HG03060 (cell line): ENCODE results near the gene LRBA.

Experiments used
- ATAC-seq: cut with Tn5 transposase; IDR thresholded peaks from one replicate; pipeline ENCODE4 v1.9.1; 2021; ENCODE audit warnings: low read depth, moderate number of reproducible peaks; ENCODE audit not compliant: unreplicated experiment

Gene LRBA

DNA sequence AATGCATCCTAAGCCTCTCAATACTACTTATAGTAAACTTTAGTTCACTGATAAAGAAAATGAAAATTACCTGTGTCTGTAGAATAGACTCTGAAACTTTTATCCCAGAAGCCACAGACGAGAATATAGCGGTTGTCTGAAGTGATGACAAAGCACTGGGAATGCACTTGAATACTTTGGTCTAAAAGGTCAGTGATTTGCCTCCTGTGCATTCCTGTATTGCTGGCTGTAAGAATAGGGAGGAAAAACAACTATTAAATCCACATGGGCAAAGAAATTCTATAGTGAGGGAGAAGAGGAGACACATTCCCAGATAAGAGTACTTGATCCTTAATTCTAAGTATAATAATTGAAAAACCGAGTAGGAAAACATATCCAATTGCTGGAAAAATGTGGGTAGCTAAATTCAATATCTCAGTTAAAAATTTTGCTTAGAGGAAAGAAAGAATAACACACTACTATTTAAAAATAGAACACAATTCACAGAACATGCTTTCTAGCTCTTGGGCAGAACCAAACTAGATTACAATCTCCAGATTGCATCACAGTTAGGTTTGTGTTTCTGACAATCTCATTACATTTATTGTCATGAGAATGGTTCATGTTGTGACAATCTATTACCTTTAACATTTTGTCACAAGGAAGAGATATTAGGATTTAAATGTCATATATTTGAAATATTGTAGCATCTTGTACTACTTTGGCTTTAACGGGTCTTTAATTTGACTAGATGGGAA, 704.8 kb downstream of the LRBA start:
- ATAC-seq = no peak

- no peak for ATAC-seq
Measured at GRCh38 chr4:150308824-150309472, 706.1 kb downstream of the LRBA start.

- no peak for ATAC-seq
Measured at GRCh38 chr4:150306719-150307118, 708.4 kb downstream of the LRBA start.

GRCh38 chr4:150305995-150306394, 709.1 kb downstream of the LRBA start:
- no peak for ATAC-seq

DNA sequence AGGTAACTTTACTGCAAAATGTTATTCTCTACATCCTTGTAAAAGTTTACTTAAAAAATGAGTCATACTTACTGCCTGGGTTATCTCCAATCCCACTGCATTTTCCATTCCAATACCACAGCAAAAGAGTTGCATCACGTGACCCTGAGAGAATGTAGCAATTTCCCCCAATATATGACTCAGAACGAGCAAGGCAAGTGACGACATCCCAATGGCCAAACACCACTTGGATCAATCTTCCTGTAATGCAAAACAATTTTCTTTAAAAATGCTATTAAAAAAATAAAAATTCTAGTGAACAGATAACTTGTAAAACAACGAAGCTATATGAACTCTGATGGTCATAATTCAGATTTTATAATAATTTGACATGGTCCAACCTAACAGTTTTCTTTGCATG, 712.5 kb downstream of the LRBA start:
- ATAC-seq = no peak

GRCh38 chr4:150299816-150300215, 715.3 kb downstream of the LRBA start:
- no peak for ATAC-seq

DNA sequence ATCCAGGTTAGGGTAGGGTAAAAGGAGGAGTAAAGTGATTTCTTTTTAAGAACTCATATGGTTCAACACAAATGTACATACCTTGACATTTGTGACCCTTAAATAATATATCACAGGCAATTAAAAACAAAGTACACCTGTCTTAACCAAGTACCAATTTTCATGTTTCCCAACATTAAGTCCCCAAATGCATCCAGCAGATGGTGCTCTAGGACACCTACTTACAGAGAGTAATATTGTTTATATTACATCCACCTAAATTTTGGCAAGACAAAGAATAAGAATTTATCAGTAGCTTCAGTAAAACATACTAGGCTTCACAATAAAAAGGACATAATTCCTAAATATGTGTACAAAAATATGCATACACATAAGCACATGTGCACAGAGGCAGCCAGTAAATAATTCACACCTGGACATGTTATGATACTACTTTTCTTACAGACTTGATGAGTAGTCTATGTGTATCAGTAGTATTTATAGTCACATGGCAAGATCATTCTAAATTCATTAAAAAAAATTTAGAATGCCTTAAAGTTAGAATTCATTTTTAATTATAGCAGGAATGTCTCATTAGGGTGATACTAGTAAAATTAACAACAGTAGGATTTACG, 717.1 kb downstream of the LRBA start:
- no peak for ATAC-seq

GRCh38 chr4:150289881-150290280, 725.2 kb downstream of the LRBA start:
- no peak for ATAC-seq

DNA sequence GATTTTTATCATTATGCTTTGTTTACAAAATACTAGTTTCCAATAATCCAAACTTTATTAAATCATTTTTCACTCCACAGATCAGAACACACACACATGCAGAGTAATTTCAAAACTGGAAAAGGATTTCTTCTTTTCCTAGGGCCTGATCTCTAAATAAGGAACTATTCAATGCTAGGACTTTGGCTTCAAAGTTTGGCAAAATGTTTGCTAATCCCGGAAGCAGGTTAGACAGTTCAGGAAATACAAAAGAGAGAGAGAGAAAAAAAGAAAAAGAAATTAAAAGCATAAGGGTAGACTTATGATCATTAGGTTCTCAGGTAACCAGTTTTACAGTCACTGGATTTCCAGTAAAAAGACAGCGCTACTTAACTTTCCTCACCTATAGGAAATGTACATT, 725.9 kb downstream of the LRBA start:
- no peak for ATAC-seq

- ATAC-seq = no peak
Measured at GRCh38 chr4:150286656-150287055, 728.4 kb downstream of the LRBA start.

- no peak for ATAC-seq
Measured at GRCh38 chr4:150283689-150284088, 731.4 kb downstream of the LRBA start.

DNA sequence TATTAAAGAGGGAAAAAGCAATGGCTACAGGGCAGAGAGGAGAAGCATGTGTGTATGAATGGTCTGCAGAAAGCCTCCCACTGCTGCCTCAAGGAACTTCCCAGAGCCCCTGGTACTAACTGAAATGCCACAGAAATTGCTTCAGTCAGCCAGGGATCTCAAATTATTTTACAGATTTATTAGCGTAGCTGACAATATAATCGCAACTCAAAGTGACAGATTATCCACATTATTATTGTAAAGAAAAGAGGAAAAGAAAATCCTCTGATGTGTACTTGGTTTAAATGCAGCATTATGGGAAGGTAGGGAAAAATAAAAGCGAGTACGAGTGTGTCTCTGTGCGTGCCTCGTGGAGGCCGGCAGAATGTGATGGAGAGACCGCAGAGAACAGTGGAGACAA, 734.1 kb downstream of the LRBA start:
- no peak for ATAC-seq

- no peak for ATAC-seq
Measured at GRCh38 chr4:150280081-150280895, 734.8 kb downstream of the LRBA start.

- ATAC-seq = no peak
Measured at GRCh38 chr4:150278206-150278605, 736.9 kb downstream of the LRBA start.

GRCh38 chr4:150268444-150268843, 746.6 kb downstream of the LRBA start:
- ATAC-seq = no peak

DNA sequence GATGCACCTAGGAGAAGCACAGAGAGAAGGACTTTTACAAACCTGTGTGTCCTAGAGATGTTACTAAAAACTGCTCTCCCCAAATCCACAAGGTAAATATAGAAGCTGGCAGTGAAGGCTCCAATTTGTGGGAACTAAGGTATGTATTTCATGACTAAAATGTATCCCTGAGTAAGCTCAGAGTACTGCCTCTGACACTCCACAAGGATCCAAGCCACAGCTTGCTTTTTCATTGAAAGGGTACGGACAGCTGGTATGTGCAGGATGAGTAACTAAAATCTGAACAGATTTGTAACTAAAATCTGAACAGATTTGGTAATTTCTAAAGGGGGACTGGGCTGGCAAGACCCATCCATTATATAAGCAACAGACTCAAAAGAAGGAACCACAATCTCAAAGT, 749.3 kb downstream of the LRBA start:
- no peak for ATAC-seq

GRCh38 chr4:150264595-150265161, 750.4 kb downstream of the LRBA start:
- no peak for ATAC-seq

DNA sequence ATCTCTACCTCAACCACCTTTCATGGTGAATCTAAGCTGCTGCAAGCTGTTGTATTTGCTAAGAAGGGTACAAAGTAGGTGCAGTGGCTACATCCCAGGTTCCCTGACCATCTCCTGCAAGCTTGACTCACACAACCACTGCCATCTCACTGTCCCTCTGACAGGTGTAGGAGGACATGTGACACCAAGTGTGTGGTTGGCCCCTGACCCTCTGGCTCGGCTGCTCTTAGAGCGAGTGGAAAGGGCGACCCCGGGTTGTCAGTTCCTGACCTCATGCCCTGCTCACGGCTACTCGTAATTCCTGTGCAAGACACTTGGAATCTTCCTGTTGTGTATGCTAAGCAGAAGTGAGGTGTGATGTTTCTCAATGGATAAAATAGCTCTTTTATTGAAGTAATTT, 752.5 kb downstream of the LRBA start:
- ATAC-seq = no peak

GRCh38 chr4:150261571-150261970, 753.5 kb downstream of the LRBA start:
- no peak for ATAC-seq

- no peak for ATAC-seq
Measured at GRCh38 chr4:150259861-150260567, 755.1 kb downstream of the LRBA start.
